Liver (tissue), 9 donors: ENCODE measurements around the gene MAPT. TPM values are rescaled to one million over a fixed set of nuclear protein-coding genes. Genes with fewer than 3 reads are reported as not detected.

Source experiments
- DNase-seq: peaks from one replicate; pipeline ENCODE4 v3.0.0-alpha.2; 2017; ENCODE audit warnings: low spot score
- H3K27ac ChIP-seq, 2 donors: one replicate each; pipeline ENCODE4 v1.7.0; 2013; ENCODE audit warnings: inconsistent platforms in 2 of 2, low read length in 2 of 2, control low read depth in 1 of 2, low read depth in 1 of 2, mild to moderate bottlenecking in 1 of 2
- H3K27me3 ChIP-seq, 4 donors: one replicate each; pipeline versions ENCODE4 v1.6.1 to v1.7.0; 2013; ENCODE audit warnings: low read length in 3 of 4, inconsistent platforms in 1 of 4, mild to moderate bottlenecking in 1 of 4, moderate library complexity in 1 of 4; ENCODE audit not compliant: control insufficient read depth in 4 of 4, insufficient read depth in 4 of 4
- H3K36me3 ChIP-seq, 4 donors: one replicate each; pipeline versions ENCODE4 v1.6.1 to v1.7.0; 2013; ENCODE audit warnings: low read length in 3 of 4, mild to moderate bottlenecking in 3 of 4, low read depth in 1 of 4, moderate library complexity in 1 of 4; ENCODE audit not compliant: control insufficient read depth in 4 of 4, insufficient read depth in 3 of 4
- H3K4me1 ChIP-seq, 4 donors: one replicate each; pipeline versions ENCODE4 v1.6.1 to v1.7.0; 2013; ENCODE audit warnings: low read length in 3 of 4, mild to moderate bottlenecking in 3 of 4, moderate library complexity in 1 of 4; ENCODE audit not compliant: control insufficient read depth in 4 of 4, insufficient read depth in 4 of 4
- H3K4me3 ChIP-seq, 3 donors: one replicate each; pipeline versions ENCODE4 v1.6.1 to v1.7.0; 2013; ENCODE audit warnings: low read length in 3 of 3, control low read depth in 1 of 3, low read depth in 1 of 3, mild to moderate bottlenecking in 1 of 3
- H3K9ac ChIP-seq, 2 donors: one replicate each; pipeline ENCODE4 v1.7.0; 2013; ENCODE audit warnings: low read length in 2 of 2, mild to moderate bottlenecking in 2 of 2, moderate library complexity in 2 of 2, control low read depth in 1 of 2, low read depth in 1 of 2
- H3K9me3 ChIP-seq, 4 donors: one replicate each; pipeline versions ENCODE4 v1.6.1 to v1.7.0; 2013; ENCODE audit warnings: low read length in 3 of 4; ENCODE audit not compliant: control insufficient read depth in 4 of 4
- EGR1 ChIP-seq, 2 donors: IDR thresholded peaks; 2 replicates each; pipeline ENCODE4 v1.6.1; 2016 to 2018; ENCODE audit warnings: antibody characterized with exemption in 2 of 2, low read depth in 2 of 2
- FOXA1 ChIP-seq: IDR thresholded peaks from 2 replicates; pipeline ENCODE4 v1.6.1; 2016; ENCODE audit warnings: antibody characterized with exemption
- FOXA2 ChIP-seq: IDR thresholded peaks from 2 replicates; pipeline ENCODE4 v1.6.1; 2016; ENCODE audit warnings: antibody characterized with exemption
- GABPA ChIP-seq, 2 donors: IDR thresholded peaks in 1 of 2; conservative IDR thresholded peaks in 1 of 2; 2 replicates each; pipeline ENCODE4 v1.6.1; 2016; ENCODE audit warnings: antibody characterized with exemption in 2 of 2, mild to moderate bottlenecking in 1 of 2, moderate library complexity in 1 of 2
- HNF4A ChIP-seq, 2 donors: conservative IDR thresholded peaks; 2 replicates each; pipeline ENCODE4 v1.6.1; 2016; ENCODE audit warnings: antibody characterized with exemption in 2 of 2, mild to moderate bottlenecking in 2 of 2
- HNF4G ChIP-seq: IDR thresholded peaks from 2 replicates; pipeline ENCODE4 v1.6.1; 2016; ENCODE audit warnings: antibody characterized with exemption
- JUND ChIP-seq, 2 donors: IDR thresholded peaks; 2 replicates each; pipeline ENCODE4 v1.6.1; 2016; ENCODE audit warnings: antibody characterized with exemption in 2 of 2
- NR2F2 ChIP-seq: IDR thresholded peaks from 2 replicates; pipeline ENCODE4 v1.6.1; 2016; ENCODE audit warnings: antibody characterized with exemption
- RAD21 ChIP-seq, 2 donors: IDR thresholded peaks; 2 replicates each; pipeline ENCODE4 v1.6.1; 2016; ENCODE audit warnings: antibody characterized with exemption in 2 of 2, mild to moderate bottlenecking in 2 of 2
- RXRA ChIP-seq, 2 donors: IDR thresholded peaks; 2 replicates each; pipeline ENCODE4 v1.6.1; 2017 to 2018; ENCODE audit warnings: antibody characterized with exemption in 2 of 2, mild to moderate bottlenecking in 1 of 2
- SP1 ChIP-seq: IDR thresholded peaks from 2 replicates; pipeline ENCODE4 v1.6.1; 2018; ENCODE audit warnings: antibody characterized with exemption, mild to moderate bottlenecking
- TAF1 ChIP-seq: conservative IDR thresholded peaks from 2 replicates; pipeline ENCODE4 v1.6.1; 2016; ENCODE audit warnings: antibody characterized with exemption, mild to moderate bottlenecking
- YY1 ChIP-seq: IDR thresholded peaks from 2 replicates; pipeline ENCODE4 v1.6.1; 2016; ENCODE audit warnings: antibody characterized with exemption, mild to moderate bottlenecking
- WGBS: extraction: QIAGEN DNeasy Blood & Tissue Kit; methylation state at CpG from one replicate; pipeline ENCODE4 v1.1.7; 2013; 5-methylcytosine and 5-hydroxymethylcytosine counted together
- polyA plus RNA-seq, 2 donors: library from polyadenylated mRNA; stranded (reverse) in 1 of 2; unstranded in 1 of 2; fragments of 200-250 nt in 1 of 2; fragments of >200 nt in 1 of 2; fragmentation: Nextera tagmentation in 1 of 2; extraction: Ambion mirVana in 1 of 2; gene quantifications; one replicate each; pipeline versions ENCODE4 v1.2.1 to v1.2.3, GENCODE V29; 2013 to 2015
- total RNA-seq, 2 donors: library from RNA; depleted of rRNA; stranded (reverse); fragments of >200 nt; gene quantifications; one replicate each; pipeline ENCODE4 v1.2.3, GENCODE V29; 2014
- TF ChIP-seq, protein P1 (sequence below): IDR thresholded peaks from 2 replicates; pipeline ENCODE4 v1.6.1; 2016; ENCODE audit warnings: antibody characterized with exemption
- TF ChIP-seq, protein P2 (sequence below): fragments of 150-350 bp; IDR thresholded peaks from 2 replicates; pipeline ENCODE4 v1.5.1; 2017; ENCODE audit warnings: improper control_type of control experiment, low read depth, low read length; ENCODE audit not compliant: missing input control
- TF ChIP-seq, protein P3 (sequence below): IDR thresholded peaks from 2 replicates; pipeline ENCODE4 v1.6.1; 2016; ENCODE audit warnings: antibody characterized with exemption, mild to moderate bottlenecking
- TF ChIP-seq, protein P4 (sequence below): IDR thresholded peaks from 2 replicates; pipeline ENCODE4 v1.6.1; 2016; ENCODE audit warnings: antibody characterized with exemption
- TF ChIP-seq, protein P5 (sequence below): IDR thresholded peaks from 2 replicates; pipeline ENCODE4 v1.6.1; 2016; ENCODE audit warnings: antibody characterized with exemption
- donor health status: healthy.
- donor health status: healthy.
- donor health status: healthy.
- donor health status: healthy.
- donor health status: healthy.

Gene MAPT
- total and polyA plus RNA-seq, 4 donors = 0.05 to 0.67 (median 0.27) TPM

DNA sequence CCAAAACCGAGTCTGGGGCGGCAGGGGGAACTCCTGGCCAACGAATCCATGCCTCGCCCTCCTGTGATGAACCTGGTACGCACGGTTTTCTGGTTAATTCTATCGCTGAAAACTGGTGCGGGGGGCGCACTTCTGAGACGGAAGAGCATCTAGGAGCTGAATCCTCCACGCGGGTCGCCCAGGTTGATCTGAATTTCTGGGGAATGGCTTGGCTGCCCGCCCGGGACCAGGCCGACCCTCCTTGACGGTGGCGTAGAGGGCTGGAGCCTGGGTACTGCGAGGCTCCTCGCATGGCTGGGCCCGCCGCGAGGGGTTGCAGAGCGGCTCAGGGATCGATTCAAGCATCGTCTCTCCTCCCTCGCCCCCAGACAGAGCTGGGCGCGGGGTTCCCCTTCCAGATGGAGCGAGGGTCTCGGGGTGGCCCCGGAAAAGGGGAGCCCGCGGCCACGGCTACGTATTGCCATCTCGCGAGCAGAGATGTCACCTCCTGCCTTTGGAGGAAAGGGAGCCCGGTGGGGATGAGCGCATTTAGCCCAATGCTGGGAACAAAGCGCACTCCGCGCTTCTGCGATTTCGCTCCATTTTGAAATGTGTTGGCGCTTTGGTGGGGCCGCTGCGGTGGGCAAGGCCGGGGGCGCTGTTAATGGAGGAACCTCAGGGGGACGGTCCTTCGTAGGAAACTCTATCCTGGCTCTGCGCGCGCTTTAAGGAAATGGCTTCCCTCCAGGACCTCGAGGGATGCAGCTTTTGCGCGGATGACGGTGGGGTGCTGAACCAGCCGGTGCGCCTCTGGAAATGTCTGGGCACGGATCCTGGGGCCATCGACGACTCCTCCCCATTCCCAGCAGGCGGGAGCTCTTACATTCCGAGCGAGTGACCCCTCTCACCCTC is 2.7 kb downstream of the MAPT start:
- H3K9ac ChIP-seq = no peak overlapping the region
- no peak overlapping the region for H3K27ac ChIP-seq
- H3K4me1 ChIP-seq = peaks cover 10 to 44% (median 35%) of the 10 kb centered on the region in 4 donors
- DNase-seq = no peak
- H3K36me3 ChIP-seq = no peaks in the 10 kb centered on the region
- no peaks in the 10 kb centered on the region for H3K9me3 ChIP-seq
- WGBS = 6% methylated on average over 67 of the region's 67 CpGs
- H3K4me3 ChIP-seq = no peak overlapping the region
- H3K27me3 ChIP-seq = peaks cover 0 to 13% (median under 1%) of the 10 kb centered on the region in 4 donors
- TF ChIP-seq TAF1 = no peak
- no peak for TF ChIP-seq HNF4G
- TF ChIP-seq, protein P1, sequence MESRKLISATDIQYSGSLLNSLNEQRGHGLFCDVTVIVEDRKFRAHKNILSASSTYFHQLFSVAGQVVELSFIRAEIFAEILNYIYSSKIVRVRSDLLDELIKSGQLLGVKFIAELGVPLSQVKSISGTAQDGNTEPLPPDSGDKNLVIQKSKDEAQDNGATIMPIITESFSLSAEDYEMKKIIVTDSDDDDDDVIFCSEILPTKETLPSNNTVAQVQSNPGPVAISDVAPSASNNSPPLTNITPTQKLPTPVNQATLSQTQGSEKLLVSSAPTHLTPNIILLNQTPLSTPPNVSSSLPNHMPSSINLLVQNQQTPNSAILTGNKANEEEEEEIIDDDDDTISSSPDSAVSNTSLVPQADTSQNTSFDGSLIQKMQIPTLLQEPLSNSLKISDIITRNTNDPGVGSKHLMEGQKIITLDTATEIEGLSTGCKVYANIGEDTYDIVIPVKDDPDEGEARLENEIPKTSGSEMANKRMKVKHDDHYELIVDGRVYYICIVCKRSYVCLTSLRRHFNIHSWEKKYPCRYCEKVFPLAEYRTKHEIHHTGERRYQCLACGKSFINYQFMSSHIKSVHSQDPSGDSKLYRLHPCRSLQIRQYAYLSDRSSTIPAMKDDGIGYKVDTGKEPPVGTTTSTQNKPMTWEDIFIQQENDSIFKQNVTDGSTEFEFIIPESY = no peak
- no peak for TF ChIP-seq GABPA (IDR thresholded peaks at IDR 0.05 in 1 of 2, conservative IDR thresholded peaks at IDR 0.05 in 1 of 2)
- TF ChIP-seq NR2F2 = no peak
- TF ChIP-seq HNF4A (conservative IDR thresholded peaks at IDR 0.05) = no peak
- TF ChIP-seq, protein P2, sequence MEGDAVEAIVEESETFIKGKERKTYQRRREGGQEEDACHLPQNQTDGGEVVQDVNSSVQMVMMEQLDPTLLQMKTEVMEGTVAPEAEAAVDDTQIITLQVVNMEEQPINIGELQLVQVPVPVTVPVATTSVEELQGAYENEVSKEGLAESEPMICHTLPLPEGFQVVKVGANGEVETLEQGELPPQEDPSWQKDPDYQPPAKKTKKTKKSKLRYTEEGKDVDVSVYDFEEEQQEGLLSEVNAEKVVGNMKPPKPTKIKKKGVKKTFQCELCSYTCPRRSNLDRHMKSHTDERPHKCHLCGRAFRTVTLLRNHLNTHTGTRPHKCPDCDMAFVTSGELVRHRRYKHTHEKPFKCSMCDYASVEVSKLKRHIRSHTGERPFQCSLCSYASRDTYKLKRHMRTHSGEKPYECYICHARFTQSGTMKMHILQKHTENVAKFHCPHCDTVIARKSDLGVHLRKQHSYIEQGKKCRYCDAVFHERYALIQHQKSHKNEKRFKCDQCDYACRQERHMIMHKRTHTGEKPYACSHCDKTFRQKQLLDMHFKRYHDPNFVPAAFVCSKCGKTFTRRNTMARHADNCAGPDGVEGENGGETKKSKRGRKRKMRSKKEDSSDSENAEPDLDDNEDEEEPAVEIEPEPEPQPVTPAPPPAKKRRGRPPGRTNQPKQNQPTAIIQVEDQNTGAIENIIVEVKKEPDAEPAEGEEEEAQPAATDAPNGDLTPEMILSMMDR = no peak
- no peak for TF ChIP-seq RXRA (IDR thresholded peaks at IDR 0.05)
- TF ChIP-seq, protein P3, sequence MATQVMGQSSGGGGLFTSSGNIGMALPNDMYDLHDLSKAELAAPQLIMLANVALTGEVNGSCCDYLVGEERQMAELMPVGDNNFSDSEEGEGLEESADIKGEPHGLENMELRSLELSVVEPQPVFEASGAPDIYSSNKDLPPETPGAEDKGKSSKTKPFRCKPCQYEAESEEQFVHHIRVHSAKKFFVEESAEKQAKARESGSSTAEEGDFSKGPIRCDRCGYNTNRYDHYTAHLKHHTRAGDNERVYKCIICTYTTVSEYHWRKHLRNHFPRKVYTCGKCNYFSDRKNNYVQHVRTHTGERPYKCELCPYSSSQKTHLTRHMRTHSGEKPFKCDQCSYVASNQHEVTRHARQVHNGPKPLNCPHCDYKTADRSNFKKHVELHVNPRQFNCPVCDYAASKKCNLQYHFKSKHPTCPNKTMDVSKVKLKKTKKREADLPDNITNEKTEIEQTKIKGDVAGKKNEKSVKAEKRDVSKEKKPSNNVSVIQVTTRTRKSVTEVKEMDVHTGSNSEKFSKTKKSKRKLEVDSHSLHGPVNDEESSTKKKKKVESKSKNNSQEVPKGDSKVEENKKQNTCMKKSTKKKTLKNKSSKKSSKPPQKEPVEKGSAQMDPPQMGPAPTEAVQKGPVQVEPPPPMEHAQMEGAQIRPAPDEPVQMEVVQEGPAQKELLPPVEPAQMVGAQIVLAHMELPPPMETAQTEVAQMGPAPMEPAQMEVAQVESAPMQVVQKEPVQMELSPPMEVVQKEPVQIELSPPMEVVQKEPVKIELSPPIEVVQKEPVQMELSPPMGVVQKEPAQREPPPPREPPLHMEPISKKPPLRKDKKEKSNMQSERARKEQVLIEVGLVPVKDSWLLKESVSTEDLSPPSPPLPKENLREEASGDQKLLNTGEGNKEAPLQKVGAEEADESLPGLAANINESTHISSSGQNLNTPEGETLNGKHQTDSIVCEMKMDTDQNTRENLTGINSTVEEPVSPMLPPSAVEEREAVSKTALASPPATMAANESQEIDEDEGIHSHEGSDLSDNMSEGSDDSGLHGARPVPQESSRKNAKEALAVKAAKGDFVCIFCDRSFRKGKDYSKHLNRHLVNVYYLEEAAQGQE = no peak
- TF ChIP-seq, protein P4, sequence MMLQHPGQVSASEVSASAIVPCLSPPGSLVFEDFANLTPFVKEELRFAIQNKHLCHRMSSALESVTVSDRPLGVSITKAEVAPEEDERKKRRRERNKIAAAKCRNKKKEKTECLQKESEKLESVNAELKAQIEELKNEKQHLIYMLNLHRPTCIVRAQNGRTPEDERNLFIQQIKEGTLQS = no peak
- TF ChIP-seq SP1 = no peak
- TF ChIP-seq, protein P5, sequence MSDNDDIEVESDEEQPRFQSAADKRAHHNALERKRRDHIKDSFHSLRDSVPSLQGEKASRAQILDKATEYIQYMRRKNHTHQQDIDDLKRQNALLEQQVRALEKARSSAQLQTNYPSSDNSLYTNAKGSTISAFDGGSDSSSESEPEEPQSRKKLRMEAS = no peak
- no peak for TF ChIP-seq FOXA2
- TF ChIP-seq YY1 = no peak
- no peak for TF ChIP-seq EGR1 (IDR thresholded peaks at IDR 0.05; ENCODE audit: low read depth in 2 of 2)
- TF ChIP-seq RAD21 (IDR thresholded peaks at IDR 0.05) = no peak
- no peak for TF ChIP-seq FOXA1
- no peak for TF ChIP-seq JUND (IDR thresholded peaks at IDR 0.05)
